Fibroblast of the aortic adventitia (primary cell): ENCODE results near the gene FAM156A. TPM values are rescaled to one million over a fixed set of nuclear protein-coding genes. Genes with fewer than 3 reads are reported as not detected.
"Not testable (repeated sequence)": the region's sequence is repeated elsewhere in the genome, so short reads cannot be mapped to it uniquely, and the experiment has no call there.

Source experiments
- DNase-seq: peaks from one replicate; pipeline ENCODE4 v3.0.0-alpha.2; 2010; ENCODE audit warnings: low read depth
- H3K4me3 ChIP-seq: 2 replicates; pipeline ENCODE4 v1.5.1; 2011; ENCODE audit warnings: low read depth, mild to moderate bottlenecking, control low read depth, low read length, moderate library complexity
- CTCF ChIP-seq: IDR thresholded peaks from 2 replicates; pipeline ENCODE4 v1.5.1; 2011; ENCODE audit warnings: mild to moderate bottlenecking, low read length, control low read depth, inconsistent platforms; ENCODE audit not compliant: insufficient read depth
- total RNA-seq: library from RNA; depleted of rRNA; stranded (reverse); fragments of >200 nt; gene quantifications from 2 replicates; pipeline ENCODE4 v1.2.3, GENCODE V29; 2012; ENCODE audit warnings: low replicate concordance

FAM156A gene
- total RNA-seq, 1 donor, result 9.8 TPM

- peak; percentile 14 for DNase-seq
- no peak for TF ChIP-seq CTCF
- H3K4me3 ChIP-seq, result no peak overlapping the region
Observed at GRCh38 chrX:52979993-52980392, 21.7 kb upstream of the FAM156A start.

GRCh38 chrX:52979568-52979967 lies 21.2 kb upstream of the FAM156A start:
- no peak for DNase-seq
- no peak for TF ChIP-seq CTCF
- H3K4me3 ChIP-seq, result no peak overlapping the region

- H3K4me3 ChIP-seq, result no peak overlapping the region
- TF ChIP-seq CTCF, result no peak
- no peak for DNase-seq
Observed at GRCh38 chrX:52977953-52978352, 19.6 kb upstream of the FAM156A start.

- H3K4me3 ChIP-seq, DNase-seq: not testable (repeated sequence)
Observed at GRCh38 chrX:52975576-52975975, 17.3 kb upstream of the FAM156A start.

- DNase-seq, H3K4me3 ChIP-seq: not testable (repeated sequence)
Observed at GRCh38 chrX:52974336-52974992, 16.1 kb upstream of the FAM156A start.

GRCh38 chrX:52967922-52968321 lies 9.6 kb upstream of the FAM156A start:
- not testable (repeated sequence) for DNase-seq, H3K4me3 ChIP-seq

- not testable (repeated sequence) for DNase-seq, H3K4me3 ChIP-seq
Observed at GRCh38 chrX:52966993-52967738, 8.8 kb upstream of the FAM156A start.

- not testable (repeated sequence) for DNase-seq, H3K4me3 ChIP-seq
Observed at GRCh38 chrX:52958961-52959360, 643 bp upstream of the FAM156A start.

- not testable (repeated sequence) for DNase-seq
Observed at GRCh38 chrX:52949884-52950283, 8.4 kb downstream of the FAM156A start.

GRCh38 chrX:52949325-52949724 lies 9.0 kb downstream of the FAM156A start:
- H3K4me3 ChIP-seq, DNase-seq: not testable (repeated sequence)

More at GRCh38 chrX:52949884-52950283, 8.4 kb downstream of the FAM156A start:
- not testable (repeated sequence) for H3K4me3 ChIP-seq

- not testable (repeated sequence) for H3K4me3 ChIP-seq, DNase-seq
Observed at GRCh38 chrX:52948265-52948664, 10.1 kb downstream of the FAM156A start.

- H3K4me3 ChIP-seq, DNase-seq: not testable (repeated sequence)
Observed at GRCh38 chrX:52947501-52947900, 10.8 kb downstream of the FAM156A start.

GRCh38 chrX:52945838-52946494 lies 12.4 kb downstream of the FAM156A start:
- DNase-seq, H3K4me3 ChIP-seq: not testable (repeated sequence)

- H3K4me3 ChIP-seq, DNase-seq: not testable (repeated sequence)
Observed at GRCh38 chrX:52941728-52942127, 16.6 kb downstream of the FAM156A start.

GRCh38 chrX:52940704-52941103 lies 17.6 kb downstream of the FAM156A start:
- not testable (repeated sequence) for DNase-seq

More at GRCh38 chrX:52940704-52941103, 17.6 kb downstream of the FAM156A start:
- H3K4me3 ChIP-seq, result not testable (repeated sequence)
